ENCODE results near the gene PLPP4. TPM values are rescaled to one million over a fixed set of nuclear protein-coding genes. Genes with fewer than 3 reads are reported as not detected.

The PLPP4 gene
- total RNA-seq, 2 donors from 2014 or later, result not detected

DNA sequence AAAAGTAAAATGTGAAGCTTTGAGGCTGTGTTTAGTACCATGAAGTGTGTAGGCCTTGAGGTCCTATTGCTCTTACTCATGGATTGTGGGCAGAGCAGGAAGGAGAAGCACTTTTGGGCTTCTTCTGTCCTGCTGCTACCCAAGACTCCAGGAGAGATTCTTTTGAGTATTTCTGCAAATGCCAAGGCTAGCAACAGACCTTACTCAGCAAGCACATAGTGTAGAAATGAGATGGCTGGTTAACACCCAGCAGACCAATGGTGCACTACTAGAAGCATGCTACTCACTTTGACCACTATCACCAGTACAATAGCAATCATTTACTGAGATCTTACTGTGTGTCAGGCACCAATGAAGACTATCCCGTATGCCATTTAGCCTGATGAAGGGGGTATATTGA is 3.2 kb downstream of the PLPP4 start:
- Mint-ChIP-seq H3K9me3 (no peaks in the 10 kb centered on the region), H3K4me1 (ENCODE audit: low read depth) (no peaks in the 10 kb centered on the region), H3K27me3 (ENCODE audit: low read depth) (peaks cover 40% of the 10 kb centered on the region), H3K4me3 (no peak overlapping the region), H3K36me3 (ENCODE audit: insufficient read depth in 2 of 2) (peaks cover 2 to 3% of the 10 kb centered on the region in 2 donors), H3K27ac (no peak overlapping the region)
- DNase-seq, result no peak
- ATAC-seq (replicated peaks in 1 of 2), result no peak

GRCh38 chr10:120460776-120461175 is 3.7 kb downstream of the PLPP4 start:
- H3K27ac Mint-ChIP-seq, result no peak overlapping the region
- ATAC-seq (replicated peaks in 1 of 2), result no peak
- peaks cover 2 to 3% of the 10 kb centered on the region in 2 donors for H3K36me3 Mint-ChIP-seq (ENCODE audit: insufficient read depth in 2 of 2)
- DNase-seq, result no peak
- no peak overlapping the region for H3K4me3 Mint-ChIP-seq
- H3K9me3 Mint-ChIP-seq, result no peaks in the 10 kb centered on the region
- no peaks in the 10 kb centered on the region for H3K4me1 Mint-ChIP-seq (ENCODE audit: low read depth)
- peaks cover 38% of the 10 kb centered on the region for H3K27me3 Mint-ChIP-seq (ENCODE audit: low read depth)

DNA sequence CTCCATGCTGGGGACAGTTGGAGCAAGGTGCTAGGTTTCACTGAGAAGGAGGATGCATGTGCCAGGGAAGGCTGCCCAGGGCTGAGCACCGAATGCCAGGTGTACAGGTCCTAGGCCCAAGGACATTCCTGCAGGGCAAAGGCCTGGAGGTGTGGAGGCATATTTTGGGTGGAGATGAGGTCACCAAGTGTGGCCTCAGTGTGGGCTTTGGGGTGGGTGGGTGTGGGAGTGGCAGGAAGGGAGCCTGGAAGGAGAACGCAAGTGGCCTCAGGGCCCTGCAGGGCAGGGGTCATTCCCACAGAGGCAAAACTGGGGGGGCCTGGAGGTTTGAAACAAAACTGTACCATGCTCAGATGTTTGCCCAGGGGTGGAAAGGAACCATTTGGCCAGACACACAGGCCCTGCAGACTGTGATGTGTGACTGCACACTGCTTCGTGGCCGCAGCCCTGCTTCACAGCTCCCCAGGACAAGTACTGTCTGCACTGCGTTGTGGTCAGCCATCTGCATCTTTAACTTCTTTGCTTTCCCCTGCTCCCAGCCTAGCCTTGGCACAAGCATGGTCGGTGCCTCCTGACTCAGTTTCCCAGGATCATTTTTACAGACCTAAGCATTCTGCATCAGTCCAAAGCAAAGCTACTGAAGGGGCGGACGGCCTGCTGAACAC is 5.1 kb downstream of the PLPP4 start:
- no peaks in the 10 kb centered on the region for H3K9me3 Mint-ChIP-seq
- peaks cover 29% of the 10 kb centered on the region for H3K27me3 Mint-ChIP-seq (ENCODE audit: low read depth)
- peaks cover 0 to 2% of the 10 kb centered on the region in 2 donors for H3K36me3 Mint-ChIP-seq (ENCODE audit: insufficient read depth in 2 of 2)
- no peaks in the 10 kb centered on the region for H3K4me1 Mint-ChIP-seq (ENCODE audit: low read depth)
- DNase-seq (no peak), ATAC-seq (replicated peaks in 1 of 2) (no peak)
- no peak overlapping the region for H3K27ac Mint-ChIP-seq
- no peak overlapping the region for H3K4me3 Mint-ChIP-seq

DNA sequence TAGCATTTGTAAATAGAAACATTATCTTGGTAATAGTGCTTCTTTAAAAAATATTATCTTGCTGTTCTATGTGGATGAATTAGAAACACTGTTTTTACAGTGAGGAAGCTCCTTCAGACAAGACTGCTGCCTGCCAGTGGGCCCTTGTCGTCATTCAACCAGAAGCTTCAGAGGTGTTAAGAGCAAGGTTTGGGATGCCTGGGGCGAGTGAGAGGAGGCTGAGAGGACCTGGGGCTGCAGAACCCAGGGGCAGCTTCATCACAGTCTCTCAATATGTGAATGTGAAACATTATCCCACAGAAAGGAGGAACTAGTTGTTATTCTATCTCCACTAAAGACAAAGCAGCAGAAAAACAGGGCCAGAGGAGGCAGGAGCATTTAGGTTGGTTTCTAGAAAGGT is 8.1 kb downstream of the PLPP4 start:
- H3K4me3 Mint-ChIP-seq, result no peak overlapping the region
- no peaks in the 10 kb centered on the region for H3K36me3 Mint-ChIP-seq (ENCODE audit: insufficient read depth in 2 of 2)
- H3K9me3 Mint-ChIP-seq, result no peaks in the 10 kb centered on the region
- DNase-seq (no peak), ATAC-seq (replicated peaks in 1 of 2) (no peak)
- peaks cover 6% of the 10 kb centered on the region for H3K27me3 Mint-ChIP-seq (ENCODE audit: low read depth)
- no peak overlapping the region for H3K27ac Mint-ChIP-seq
- no peaks in the 10 kb centered on the region for H3K4me1 Mint-ChIP-seq (ENCODE audit: low read depth)

DNA sequence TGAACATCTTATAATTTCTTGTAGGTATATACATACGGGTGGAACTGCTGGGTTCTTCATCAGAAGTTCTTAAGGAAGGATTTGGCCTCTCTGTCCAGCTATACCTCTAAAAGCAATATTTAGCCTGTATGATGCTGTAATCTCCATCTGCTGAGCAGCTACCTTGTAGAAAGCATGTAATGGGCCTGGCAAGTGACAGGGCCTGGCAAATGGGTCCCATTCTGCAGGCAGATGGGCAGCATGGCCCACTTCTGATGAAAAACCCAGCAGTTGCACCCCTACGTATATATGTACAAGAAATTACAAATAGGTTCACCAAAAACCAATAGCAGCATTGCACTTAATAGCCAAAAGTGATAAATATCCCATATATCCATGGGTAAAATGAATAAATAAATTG is 9.0 kb downstream of the PLPP4 start:
- no peaks in the 10 kb centered on the region for H3K4me1 Mint-ChIP-seq (ENCODE audit: low read depth)
- H3K27ac Mint-ChIP-seq, result no peak overlapping the region
- H3K27me3 Mint-ChIP-seq (ENCODE audit: low read depth), result peaks cover 4% of the 10 kb centered on the region
- no peak for ATAC-seq (replicated peaks in 1 of 2)
- H3K4me3 Mint-ChIP-seq, result no peak overlapping the region
- no peaks in the 10 kb centered on the region for H3K36me3 Mint-ChIP-seq (ENCODE audit: insufficient read depth in 2 of 2)
- no peaks in the 10 kb centered on the region for H3K9me3 Mint-ChIP-seq
- no peak for DNase-seq

DNA sequence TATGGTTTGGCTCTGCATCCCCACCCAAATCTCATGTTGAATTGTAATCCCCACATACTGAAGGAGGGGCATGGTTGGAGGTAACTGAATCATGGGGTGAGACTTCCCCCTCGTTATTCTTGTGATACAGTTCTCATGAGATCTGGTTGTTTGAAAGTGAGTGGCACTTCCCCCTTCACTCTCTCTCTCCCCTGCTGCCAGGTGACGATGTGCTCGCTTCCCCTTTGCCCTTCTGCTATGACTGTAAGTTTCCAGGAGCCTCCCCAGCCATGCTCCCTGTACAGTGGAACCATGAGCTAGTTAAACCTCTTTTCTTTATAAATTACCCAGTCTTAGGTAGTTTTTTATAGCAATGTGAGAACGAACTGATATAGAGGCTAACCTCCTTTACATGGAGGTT is 16.6 kb downstream of the PLPP4 start:
- no peaks in the 10 kb centered on the region for H3K27me3 Mint-ChIP-seq (ENCODE audit: low read depth)
- peaks cover 2% of the 10 kb centered on the region in 2 donors for H3K9me3 Mint-ChIP-seq
- DNase-seq (no peak), ATAC-seq (replicated peaks in 1 of 2) (no peak)
- no peak overlapping the region for H3K4me3 Mint-ChIP-seq
- H3K36me3 Mint-ChIP-seq (ENCODE audit: insufficient read depth in 2 of 2), result no peaks in the 10 kb centered on the region
- no peak overlapping the region for H3K27ac Mint-ChIP-seq
- H3K4me1 Mint-ChIP-seq (ENCODE audit: low read depth), result no peaks in the 10 kb centered on the region

- Mint-ChIP-seq H3K4me3 (no peak overlapping the region), H3K36me3 (ENCODE audit: insufficient read depth in 2 of 2) (no peaks in the 10 kb centered on the region), H3K27me3 (ENCODE audit: low read depth) (peaks cover 4% of the 10 kb centered on the region), H3K27ac (no peak overlapping the region), H3K4me1 (ENCODE audit: low read depth) (no peaks in the 10 kb centered on the region), H3K9me3 (peaks cover 2% of the 10 kb centered on the region in 2 donors)
- DNase-seq, result no peak
- no peak for ATAC-seq (replicated peaks in 1 of 2)
Observed at GRCh38 chr10:120474956-120475355, 17.9 kb downstream of the PLPP4 start.

- no peaks in the 10 kb centered on the region for H3K4me1 Mint-ChIP-seq (ENCODE audit: low read depth)
- no peak overlapping the region for H3K4me3 Mint-ChIP-seq
- H3K27ac Mint-ChIP-seq, result no peak overlapping the region
- ATAC-seq (replicated peaks in 1 of 2) (no peak), DNase-seq (no peak)
- H3K36me3 Mint-ChIP-seq (ENCODE audit: insufficient read depth in 2 of 2), result no peaks in the 10 kb centered on the region
- peaks cover 2% of the 10 kb centered on the region in 2 donors for H3K9me3 Mint-ChIP-seq
- H3K27me3 Mint-ChIP-seq (ENCODE audit: low read depth), result peaks cover 4% of the 10 kb centered on the region
Observed at GRCh38 chr10:120475844-120476791, 19.1 kb downstream of the PLPP4 start.

GRCh38 chr10:120477021-120477742 is 20.2 kb downstream of the PLPP4 start:
- Mint-ChIP-seq H3K4me1 (ENCODE audit: low read depth) (no peaks in the 10 kb centered on the region), H3K4me3 (no peak overlapping the region), H3K27ac (no peak overlapping the region), H3K9me3 (peaks cover 2% of the 10 kb centered on the region in 2 donors), H3K36me3 (ENCODE audit: insufficient read depth in 2 of 2) (no peaks in the 10 kb centered on the region), H3K27me3 (ENCODE audit: low read depth) (peaks cover 4% of the 10 kb centered on the region)
- ATAC-seq (replicated peaks in 1 of 2) (no peak), DNase-seq (no peak)

DNA sequence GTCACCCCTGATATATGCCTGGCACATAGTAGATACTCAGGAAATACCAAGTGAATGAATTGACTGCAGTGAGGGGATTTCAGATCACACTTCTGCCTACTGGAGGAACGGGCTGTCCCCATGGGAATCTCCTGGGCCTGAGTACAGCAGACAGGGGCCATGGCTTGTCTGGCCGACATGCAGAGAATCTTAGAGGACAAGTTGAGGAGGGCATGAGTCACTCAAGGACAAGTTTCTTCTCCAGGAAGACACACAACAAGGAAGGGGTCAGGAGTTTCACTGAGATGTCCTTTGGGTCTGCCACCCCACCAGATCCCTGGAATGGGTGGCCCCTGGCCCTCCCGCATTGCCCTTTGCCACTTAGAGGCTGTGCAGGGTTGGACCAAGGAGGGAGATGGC is 20.7 kb downstream of the PLPP4 start:
- Mint-ChIP-seq H3K9me3 (peaks cover 2% of the 10 kb centered on the region in 2 donors), H3K4me1 (ENCODE audit: low read depth) (no peaks in the 10 kb centered on the region), H3K27ac (no peak overlapping the region), H3K4me3 (no peak overlapping the region), H3K27me3 (ENCODE audit: low read depth) (peaks cover 4% of the 10 kb centered on the region), H3K36me3 (ENCODE audit: insufficient read depth in 2 of 2) (no peaks in the 10 kb centered on the region)
- DNase-seq, result no peak
- no peak for ATAC-seq (replicated peaks in 1 of 2)

DNA sequence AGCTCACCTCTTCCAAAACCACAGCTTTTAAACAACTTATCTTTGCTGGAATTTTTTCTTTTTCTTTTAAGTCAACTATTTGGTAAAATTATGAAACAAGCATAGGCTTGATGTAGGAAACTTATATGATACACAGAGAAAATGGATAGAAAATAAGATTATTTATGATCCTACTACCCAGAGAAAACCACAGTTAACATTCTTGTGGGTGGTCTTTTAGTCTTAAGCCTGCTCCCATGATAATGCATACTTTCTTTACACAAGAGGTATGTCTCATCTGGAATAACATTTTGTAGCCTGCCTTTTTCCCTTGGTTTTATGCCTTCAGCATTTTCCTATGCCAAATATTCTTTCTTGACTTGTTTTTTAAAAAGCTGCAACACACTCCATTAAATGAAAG is 21.4 kb downstream of the PLPP4 start:
- DNase-seq, result no peak
- Mint-ChIP-seq H3K4me3 (no peak overlapping the region), H3K27ac (no peak overlapping the region), H3K9me3 (peaks cover 0 to 2% of the 10 kb centered on the region in 2 donors), H3K36me3 (ENCODE audit: insufficient read depth in 2 of 2) (no peaks in the 10 kb centered on the region), H3K4me1 (ENCODE audit: low read depth) (no peaks in the 10 kb centered on the region), H3K27me3 (ENCODE audit: low read depth) (peaks cover 4% of the 10 kb centered on the region)
- no peak for ATAC-seq (replicated peaks in 1 of 2)

GRCh38 chr10:120479506-120479905 is 22.5 kb downstream of the PLPP4 start:
- no peak for ATAC-seq (replicated peaks in 1 of 2)
- Mint-ChIP-seq H3K27me3 (ENCODE audit: low read depth) (peaks cover 4% of the 10 kb centered on the region), H3K4me3 (no peak overlapping the region), H3K27ac (no peak overlapping the region), H3K9me3 (no peaks in the 10 kb centered on the region), H3K4me1 (ENCODE audit: low read depth) (no peaks in the 10 kb centered on the region), H3K36me3 (ENCODE audit: insufficient read depth in 2 of 2) (no peaks in the 10 kb centered on the region)
- no peak for DNase-seq

GRCh38 chr10:120480065-120480600 is 23.1 kb downstream of the PLPP4 start:
- DNase-seq, result no peak
- H3K27ac Mint-ChIP-seq, result no peak overlapping the region
- H3K4me3 Mint-ChIP-seq, result no peak overlapping the region
- ATAC-seq (replicated peaks in 1 of 2), result no peak
- no peaks in the 10 kb centered on the region for H3K9me3 Mint-ChIP-seq
- peaks cover 4% of the 10 kb centered on the region for H3K27me3 Mint-ChIP-seq (ENCODE audit: low read depth)
- H3K36me3 Mint-ChIP-seq (ENCODE audit: insufficient read depth in 2 of 2), result no peaks in the 10 kb centered on the region
- H3K4me1 Mint-ChIP-seq (ENCODE audit: low read depth), result no peaks in the 10 kb centered on the region

Data from activated T-cell treated with anti-CD3 and anti-CD28 coated beads, Interleukin-2, amount 50 U/mL, for 72 hours (primary cell).